Stimulated activated CD8-positive, alpha-beta memory T cell treated with anti-CD3 and anti-CD28 coated beads, Interleukin-15, amount 100 ng/mL, for 24 hours (primary cell): ENCODE data around the gene PLA2G12A.
A peak's percentile ranks its signal among the peaks of the same experiment; 100 is the strongest.

Experiments
- DNase-seq: peaks from one replicate; pipeline ENCODE4 v3.0.0-alpha.2; 2020; ENCODE audit warnings: low read depth

The PLA2G12A gene

DNA sequence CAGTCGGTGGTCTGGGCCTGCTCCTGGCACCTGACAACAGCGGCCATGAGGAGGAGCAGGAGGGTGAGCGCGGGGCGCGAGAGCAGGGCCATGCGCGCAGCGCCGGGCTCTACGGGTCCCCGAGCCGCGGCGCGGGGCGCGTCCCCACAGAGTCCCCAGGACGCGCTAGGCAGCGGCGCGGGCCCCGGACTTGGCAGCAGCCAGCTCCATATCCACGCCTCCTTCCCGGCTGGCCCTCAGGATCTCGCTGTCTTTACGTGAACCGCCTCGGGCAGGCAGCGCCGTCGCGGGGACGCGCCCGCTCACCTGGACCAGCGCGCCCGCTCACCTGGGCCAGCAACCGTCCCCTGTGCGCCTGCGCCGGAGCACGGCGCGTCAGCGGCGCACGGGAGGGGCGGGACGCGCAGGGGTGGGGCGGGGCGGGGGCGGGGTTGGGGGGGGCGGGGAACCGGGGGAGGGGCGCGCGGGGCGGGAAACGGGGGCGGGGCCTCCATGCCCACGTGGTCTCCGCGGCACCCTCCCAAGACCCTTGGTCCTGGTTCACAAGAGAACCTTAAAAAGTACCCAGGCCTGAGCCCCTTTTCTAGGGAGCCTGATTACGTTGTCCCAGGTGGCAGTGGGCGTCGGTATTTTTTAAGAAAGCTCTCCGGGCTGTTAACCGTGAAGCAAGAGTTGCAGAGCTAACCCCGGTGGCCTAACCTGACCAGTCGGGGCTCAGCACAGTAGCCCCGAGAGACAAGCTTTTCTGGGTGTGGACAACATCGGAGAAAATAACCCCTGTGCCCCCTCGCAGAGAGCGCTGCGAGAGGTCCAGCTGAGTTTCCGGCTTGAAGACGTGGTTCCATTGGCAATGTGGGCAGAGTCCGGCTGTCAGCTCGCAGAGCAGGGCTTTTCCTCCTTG lies at the start of gene PLA2G12A:
PLA2G12A (minus strand) TSS at position 353 of the 901 bp plus-strand sequence; CDS start at position 92, 261 bp downstream.
- DNase-seq: peak; percentile 43

DNA sequence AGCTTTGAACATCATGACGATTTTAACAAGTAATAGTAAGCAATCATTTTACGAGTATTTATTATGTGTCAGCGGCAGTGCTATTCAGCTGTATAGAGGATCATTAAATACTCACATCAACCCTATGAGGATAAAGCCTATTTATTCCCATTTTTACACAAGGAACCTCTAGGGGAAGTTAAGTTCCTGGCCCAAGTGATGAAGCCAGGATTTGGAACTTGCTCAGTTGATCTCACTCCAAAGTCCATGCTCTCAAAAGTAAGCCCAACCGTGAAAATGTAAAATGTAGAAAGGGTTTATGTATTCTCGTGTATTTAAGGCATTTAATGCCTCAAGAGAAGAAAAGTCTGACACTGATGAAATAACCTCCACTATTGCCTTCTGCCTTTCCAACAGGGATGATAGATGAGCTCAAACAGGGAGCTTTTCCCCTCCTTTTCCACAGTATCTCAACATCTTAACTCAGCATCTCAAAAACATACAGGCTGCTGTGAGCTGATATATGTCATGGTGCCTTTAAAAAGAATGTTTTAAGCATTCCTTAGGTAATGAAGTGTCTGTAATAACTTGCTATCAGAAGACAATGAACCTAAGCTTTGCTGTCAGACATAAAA lies 35.0 kb upstream of the PLA2G12A start:
- DNase-seq: no peak

DNA sequence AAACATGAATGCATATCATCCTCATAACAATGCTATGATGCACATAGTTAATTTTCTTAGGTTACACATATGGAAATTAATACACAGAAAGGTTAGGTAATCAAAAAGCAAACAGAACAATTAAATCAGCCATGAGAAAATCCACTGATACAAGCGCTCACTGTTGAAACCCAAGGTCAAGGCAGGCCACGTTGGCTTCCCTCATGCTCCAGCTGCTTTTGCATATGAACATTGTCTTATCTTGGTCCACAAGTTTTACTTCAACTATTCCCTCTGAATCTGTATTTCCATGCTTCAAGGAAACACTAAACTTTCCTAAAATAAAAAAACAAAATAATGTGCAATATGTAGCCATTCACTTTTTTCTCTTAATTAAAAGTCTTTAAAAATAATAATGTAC lies 34.5 kb upstream of the PLA2G12A start:
- DNase-seq: no peak

DNA sequence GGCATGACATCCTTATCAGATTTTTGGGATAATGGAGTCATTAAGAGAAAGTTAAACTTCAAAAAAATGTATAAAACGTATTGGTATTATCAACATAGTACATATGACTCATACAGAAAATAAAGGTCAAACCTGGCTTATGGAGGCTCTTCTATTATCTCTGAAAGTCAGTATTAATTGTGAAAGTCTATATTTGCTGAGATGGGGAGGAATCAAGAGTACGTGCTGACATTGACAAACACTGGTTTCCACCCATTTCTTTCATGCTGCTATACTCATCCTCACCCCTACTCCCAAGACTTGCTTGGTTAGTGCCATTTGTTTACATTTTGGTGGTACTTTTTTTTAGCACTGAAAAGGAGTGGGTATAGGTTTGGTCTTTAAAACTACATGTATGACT lies 30.8 kb upstream of the PLA2G12A start:
- DNase-seq: no peak

GRCh38 chr4:109755656-109756055 lies 25.8 kb upstream of the PLA2G12A start:
- no peak for DNase-seq

DNA sequence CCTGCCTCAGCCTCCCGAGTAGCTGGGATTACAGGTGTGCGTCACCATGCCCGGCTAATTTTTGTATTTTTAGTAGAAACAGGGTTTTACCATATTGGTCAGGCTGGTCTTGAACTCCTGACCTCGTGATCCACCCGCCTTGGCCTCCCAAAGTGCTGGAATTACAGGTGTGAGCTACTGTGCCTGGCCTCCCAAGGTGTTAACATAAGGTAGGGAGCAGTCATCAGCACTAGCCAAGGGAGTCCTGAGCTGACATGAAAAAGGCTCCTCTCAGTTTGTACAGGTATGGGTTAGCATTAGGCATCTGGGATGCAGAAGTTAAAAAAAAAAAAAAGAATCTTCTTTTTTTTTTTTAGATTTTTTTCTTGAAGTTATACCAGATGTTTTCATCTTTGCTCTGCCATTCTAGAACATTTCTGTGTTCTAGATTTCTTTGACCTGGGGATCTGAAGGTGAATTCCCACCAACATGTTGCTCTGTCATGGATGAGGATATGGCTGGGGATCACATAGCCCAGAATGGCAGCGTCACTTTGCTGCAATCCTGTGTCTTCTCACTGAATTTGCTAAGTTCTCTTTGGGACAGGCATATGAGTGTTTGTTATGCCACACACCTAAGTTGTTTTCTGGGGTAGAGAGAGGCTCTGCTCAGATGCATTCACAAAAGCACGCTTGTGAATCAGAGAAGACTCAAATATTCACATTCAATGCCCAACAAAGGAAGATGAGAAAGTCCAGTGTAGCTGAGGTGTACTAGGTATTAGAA lies 24.4 kb upstream of the PLA2G12A start:
- no peak for DNase-seq

GRCh38 chr4:109752525-109752924 lies 22.7 kb upstream of the PLA2G12A start:
- no peak for DNase-seq

- no peak for DNase-seq
Measured at GRCh38 chr4:109751852-109752251, 22.0 kb upstream of the PLA2G12A start.

- no peak for DNase-seq
Measured at GRCh38 chr4:109750652-109751244, 20.9 kb upstream of the PLA2G12A start.

GRCh38 chr4:109749388-109750082 lies 19.7 kb upstream of the PLA2G12A start:
- DNase-seq: no peak

- no peak for DNase-seq
Measured at GRCh38 chr4:109748114-109748513, 18.2 kb upstream of the PLA2G12A start.

DNA sequence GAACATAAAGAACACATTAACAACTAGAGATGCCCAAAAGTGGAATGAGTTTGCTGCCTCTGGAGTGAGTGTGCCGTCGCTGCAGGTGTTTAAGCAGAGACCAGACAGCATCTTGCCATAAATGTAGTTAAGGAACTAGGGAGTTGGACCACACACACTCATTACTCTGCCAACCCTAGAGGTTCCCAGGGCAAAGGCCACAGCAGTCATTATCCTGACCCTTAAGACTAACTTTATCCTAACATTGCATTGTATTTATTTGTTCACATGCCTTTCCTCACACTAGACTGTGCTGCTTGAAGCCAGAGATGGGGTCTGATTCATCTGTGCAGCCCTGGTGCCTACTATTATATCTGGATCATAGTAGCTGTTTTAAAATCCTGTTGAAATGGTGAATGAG lies 16.9 kb upstream of the PLA2G12A start:
- no peak for DNase-seq

- no peak for DNase-seq
Measured at GRCh38 chr4:109745830-109746229, 16.0 kb upstream of the PLA2G12A start.

DNA sequence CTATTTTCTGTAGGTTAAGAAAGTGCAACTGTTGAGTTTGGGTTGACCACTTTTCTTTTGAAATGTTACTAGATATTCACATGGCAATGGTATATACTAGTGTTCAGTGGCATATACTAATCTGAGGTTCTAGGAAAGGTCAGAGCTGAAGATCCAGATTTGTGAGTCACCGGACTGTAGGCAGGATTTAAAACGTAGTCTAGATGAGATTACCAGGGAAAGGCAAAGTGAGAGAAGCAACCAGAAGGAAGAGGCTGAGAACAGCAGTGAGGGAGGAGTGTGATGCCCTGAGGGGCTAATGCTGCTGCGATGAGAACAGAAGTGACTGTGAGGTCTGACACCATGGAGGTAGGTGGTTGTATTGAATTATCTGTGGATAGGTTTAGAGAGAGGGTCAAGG lies 9.7 kb upstream of the PLA2G12A start:
- DNase-seq: no peak

GRCh38 chr4:109738104-109738872 lies 8.4 kb upstream of the PLA2G12A start:
- no peak for DNase-seq

GRCh38 chr4:109735566-109736365 lies 5.9 kb upstream of the PLA2G12A start:
- DNase-seq: no peak

DNA sequence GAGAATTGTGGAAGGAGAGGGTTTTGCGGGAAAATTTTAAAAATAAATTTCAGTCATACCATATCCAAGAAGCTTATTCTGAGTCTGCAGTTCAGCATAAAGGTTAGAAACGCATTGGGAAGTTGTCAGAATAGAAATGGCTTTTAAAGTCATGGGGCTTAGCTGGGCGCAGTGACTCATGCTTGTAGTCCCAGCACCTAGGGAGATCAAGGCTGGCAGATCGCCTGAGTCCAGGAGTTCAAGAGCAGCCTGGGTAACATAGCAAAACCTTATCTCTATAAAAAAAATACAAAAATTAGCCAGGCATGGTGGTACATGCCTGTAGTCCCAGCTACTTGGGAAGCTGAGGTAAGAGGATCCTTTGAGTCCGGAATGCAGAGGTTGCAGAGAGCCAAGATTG lies 3.9 kb upstream of the PLA2G12A start:
- no peak for DNase-seq

- no peak for DNase-seq
Measured at GRCh38 chr4:109730619-109731545, 1.0 kb upstream of the PLA2G12A start.
